Rectal smooth muscle tissue (tissue), 1 donor: ENCODE measurements around the gene ANKRD13A.
"Not testable (repeated sequence)": the region's sequence is repeated elsewhere in the genome, so short reads cannot be mapped to it uniquely, and the experiment has no call there.

Experiments
- H3K27ac ChIP-seq: one replicate; pipeline ENCODE4 v1.7.0; 2013; ENCODE audit warnings: low read depth, low read length, inconsistent platforms
- H3K27me3 ChIP-seq: one replicate; pipeline ENCODE4 v1.7.0; 2013; ENCODE audit warnings: low read length; ENCODE audit not compliant: control insufficient read depth, insufficient read depth
- H3K36me3 ChIP-seq: one replicate; pipeline ENCODE4 v1.7.0; 2013; ENCODE audit warnings: low read length; ENCODE audit not compliant: control insufficient read depth, insufficient read depth
- H3K4me1 ChIP-seq: one replicate; pipeline ENCODE4 v1.7.0; 2013; ENCODE audit warnings: low read length; ENCODE audit not compliant: control insufficient read depth, insufficient read depth
- H3K4me3 ChIP-seq: one replicate; pipeline ENCODE4 v1.7.0; 2013; ENCODE audit warnings: low read length
- H3K9ac ChIP-seq: one replicate; pipeline ENCODE4 v1.7.0; 2013; ENCODE audit warnings: low read length

ANKRD13A gene

GRCh38 chr12:109963330-109963729 lies 35.9 kb upstream of the ANKRD13A start:
- H3K4me3 ChIP-seq: no peak overlapping the region
- peaks cover 20% of the 10 kb centered on the region for H3K36me3 ChIP-seq
- no peaks in the 10 kb centered on the region for H3K27me3 ChIP-seq
- no peaks in the 10 kb centered on the region for H3K4me1 ChIP-seq
- no peak overlapping the region for H3K9ac ChIP-seq
- no peak overlapping the region for H3K27ac ChIP-seq

- H3K4me3 ChIP-seq: no peak overlapping the region
- no peaks in the 10 kb centered on the region for H3K27me3 ChIP-seq
- peaks cover 20% of the 10 kb centered on the region for H3K36me3 ChIP-seq
- no peak overlapping the region for H3K9ac ChIP-seq
- no peaks in the 10 kb centered on the region for H3K4me1 ChIP-seq
- H3K27ac ChIP-seq: no peak overlapping the region
Observed at GRCh38 chr12:109963743-109964429, 35.3 kb upstream of the ANKRD13A start.

GRCh38 chr12:109966546-109966945 lies 32.7 kb upstream of the ANKRD13A start:
- H3K27ac ChIP-seq: no peak overlapping the region
- no peak overlapping the region for H3K9ac ChIP-seq
- no peaks in the 10 kb centered on the region for H3K4me1 ChIP-seq
- no peaks in the 10 kb centered on the region for H3K27me3 ChIP-seq
- H3K4me3 ChIP-seq: no peak overlapping the region
- H3K36me3 ChIP-seq: peaks cover 11% of the 10 kb centered on the region

- H3K36me3 ChIP-seq: peaks cover 8% of the 10 kb centered on the region
- no peaks in the 10 kb centered on the region for H3K4me1 ChIP-seq
- no peak overlapping the region for H3K4me3 ChIP-seq
- no peak overlapping the region for H3K27ac ChIP-seq
- no peak overlapping the region for H3K9ac ChIP-seq
- no peaks in the 10 kb centered on the region for H3K27me3 ChIP-seq
Observed at GRCh38 chr12:109967383-109968031, 31.7 kb upstream of the ANKRD13A start.

GRCh38 chr12:109968032-109968420 lies 31.2 kb upstream of the ANKRD13A start:
- Histone ChIP-seq H3K27ac (no peak overlapping the region), H3K27me3 (no peaks in the 10 kb centered on the region), H3K9ac (no peak overlapping the region), H3K4me1 (no peaks in the 10 kb centered on the region), H3K36me3 (peaks cover 5% of the 10 kb centered on the region), H3K4me3 (no peak overlapping the region)

GRCh38 chr12:109968801-109969200 lies 30.4 kb upstream of the ANKRD13A start:
- no peak overlapping the region for H3K27ac ChIP-seq
- H3K27me3 ChIP-seq: no peaks in the 10 kb centered on the region
- peaks cover 5% of the 10 kb centered on the region for H3K36me3 ChIP-seq
- no peaks in the 10 kb centered on the region for H3K4me1 ChIP-seq
- no peak overlapping the region for H3K9ac ChIP-seq
- H3K4me3 ChIP-seq: no peak overlapping the region

GRCh38 chr12:109972821-109973220 lies 26.4 kb upstream of the ANKRD13A start:
- Histone ChIP-seq H3K4me3 (no peak overlapping the region), H3K27me3 (no peaks in the 10 kb centered on the region), H3K27ac (no peak overlapping the region), H3K9ac (no peak overlapping the region), H3K4me1 (no peaks in the 10 kb centered on the region), H3K36me3 (peaks cover 3% of the 10 kb centered on the region)

- Histone ChIP-seq H3K4me1 (no peaks in the 10 kb centered on the region), H3K27me3 (no peaks in the 10 kb centered on the region), H3K9ac (no peak overlapping the region), H3K36me3 (peaks cover 34% of the 10 kb centered on the region), H3K27ac (no peak overlapping the region), H3K4me3 (no peak overlapping the region)
Observed at GRCh38 chr12:109981311-109981710, 17.9 kb upstream of the ANKRD13A start.

GRCh38 chr12:109982210-109982609 lies 17.0 kb upstream of the ANKRD13A start:
- no peak overlapping the region for H3K9ac ChIP-seq
- H3K27me3 ChIP-seq: no peaks in the 10 kb centered on the region
- no peak overlapping the region for H3K27ac ChIP-seq
- no peaks in the 10 kb centered on the region for H3K4me1 ChIP-seq
- H3K36me3 ChIP-seq: peaks cover 34% of the 10 kb centered on the region
- no peak overlapping the region for H3K4me3 ChIP-seq

- no peak overlapping the region for H3K27ac ChIP-seq
- H3K36me3 ChIP-seq: peaks cover 38% of the 10 kb centered on the region
- H3K4me3 ChIP-seq: no peak overlapping the region
- no peaks in the 10 kb centered on the region for H3K27me3 ChIP-seq
- H3K4me1 ChIP-seq: no peaks in the 10 kb centered on the region
- no peak overlapping the region for H3K9ac ChIP-seq
Observed at GRCh38 chr12:109983432-109984142, 15.6 kb upstream of the ANKRD13A start.

- H3K36me3 ChIP-seq: peaks cover 27% of the 10 kb centered on the region
- H3K27me3 ChIP-seq, H3K4me1 ChIP-seq, H3K27ac ChIP-seq, H3K4me3 ChIP-seq, H3K9ac ChIP-seq: not testable (repeated sequence)
Observed at GRCh38 chr12:109986236-109986635, 13.0 kb upstream of the ANKRD13A start.

GRCh38 chr12:109987615-109988014 lies 11.6 kb upstream of the ANKRD13A start:
- H3K36me3 ChIP-seq: peaks cover 25% of the 10 kb centered on the region
- H3K4me1 ChIP-seq: no peaks in the 10 kb centered on the region
- no peak overlapping the region for H3K27ac ChIP-seq
- no peak overlapping the region for H3K9ac ChIP-seq
- no peaks in the 10 kb centered on the region for H3K27me3 ChIP-seq
- no peak overlapping the region for H3K4me3 ChIP-seq
